Endothelial cell of umbilical vein (primary cell): Measurements from ENCODE around the gene CCNL2.

ENCODE experiments used
- EZH2 ChIP-seq: IDR thresholded peaks from 2 replicates; pipeline ENCODE4 v1.6.1; 2012; ENCODE audit warnings: borderline replicate concordance, low read depth, mild to moderate bottlenecking, moderate library complexity, low read length, inconsistent platforms; ENCODE audit not compliant: severe bottlenecking
- POLR2AphosphoS5 ChIP-seq: IDR thresholded peaks from 2 replicates; pipeline ENCODE4 v1.6.1; 2012; ENCODE audit warnings: low read depth, mild to moderate bottlenecking, control low read depth, low read length, moderate library complexity; ENCODE audit not compliant: insufficient read depth
- TF ChIP-seq, protein P1 (sequence below), 2 donors: IDR thresholded peaks; 1 replicate in 1 of 2; 2 replicates in 1 of 2; pipeline ENCODE4 v1.5.1; 2011; ENCODE audit warnings: low read length in 2 of 2, mild to moderate bottlenecking in 2 of 2, moderate library complexity in 2 of 2, control low read depth in 1 of 2, inconsistent platforms in 1 of 2, low read depth in 1 of 2; ENCODE audit not compliant: insufficient read depth in 1 of 2; ENCODE audit errors: extremely low read depth in 1 of 2

DNA sequence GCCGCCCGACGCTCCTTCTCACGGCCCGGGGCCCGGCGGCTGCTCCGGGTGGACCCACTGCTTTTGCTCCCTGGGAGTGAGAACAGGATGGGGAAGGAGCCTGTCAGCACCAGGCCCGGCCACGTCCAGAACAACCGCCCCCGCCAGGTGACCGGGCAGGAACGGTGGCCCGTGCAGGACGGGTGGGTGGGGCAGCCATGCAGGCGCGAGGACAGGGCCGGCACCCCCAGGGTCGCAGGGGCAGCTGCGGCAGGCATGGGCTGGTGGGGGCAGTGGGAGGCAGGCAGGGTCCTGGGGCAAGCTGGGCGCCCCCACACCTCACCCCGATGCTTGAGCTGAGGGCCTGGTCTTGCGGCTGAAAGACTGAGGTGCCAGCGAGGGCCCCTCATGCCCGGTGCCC lies 62.7 kb downstream of the CCNL2 start:
- TF ChIP-seq POLR2AphosphoS5 (no peak), EZH2 (no peak)
- TF ChIP-seq, protein P1, sequence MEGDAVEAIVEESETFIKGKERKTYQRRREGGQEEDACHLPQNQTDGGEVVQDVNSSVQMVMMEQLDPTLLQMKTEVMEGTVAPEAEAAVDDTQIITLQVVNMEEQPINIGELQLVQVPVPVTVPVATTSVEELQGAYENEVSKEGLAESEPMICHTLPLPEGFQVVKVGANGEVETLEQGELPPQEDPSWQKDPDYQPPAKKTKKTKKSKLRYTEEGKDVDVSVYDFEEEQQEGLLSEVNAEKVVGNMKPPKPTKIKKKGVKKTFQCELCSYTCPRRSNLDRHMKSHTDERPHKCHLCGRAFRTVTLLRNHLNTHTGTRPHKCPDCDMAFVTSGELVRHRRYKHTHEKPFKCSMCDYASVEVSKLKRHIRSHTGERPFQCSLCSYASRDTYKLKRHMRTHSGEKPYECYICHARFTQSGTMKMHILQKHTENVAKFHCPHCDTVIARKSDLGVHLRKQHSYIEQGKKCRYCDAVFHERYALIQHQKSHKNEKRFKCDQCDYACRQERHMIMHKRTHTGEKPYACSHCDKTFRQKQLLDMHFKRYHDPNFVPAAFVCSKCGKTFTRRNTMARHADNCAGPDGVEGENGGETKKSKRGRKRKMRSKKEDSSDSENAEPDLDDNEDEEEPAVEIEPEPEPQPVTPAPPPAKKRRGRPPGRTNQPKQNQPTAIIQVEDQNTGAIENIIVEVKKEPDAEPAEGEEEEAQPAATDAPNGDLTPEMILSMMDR (IDR thresholded peaks at IDR 0.05; ENCODE audit: extremely low read depth in 1 of 2, insufficient read depth in 1 of 2, low read depth in 1 of 2, low read length in 2 of 2): no peak
